Fibroblast of skin of scalp (primary cell): ENCODE data around the gene MNT.

Experiments used
- DNase-seq: peaks from one replicate; pipeline ENCODE4 v3.0.0-alpha.2; 2013

MNT gene

DNA sequence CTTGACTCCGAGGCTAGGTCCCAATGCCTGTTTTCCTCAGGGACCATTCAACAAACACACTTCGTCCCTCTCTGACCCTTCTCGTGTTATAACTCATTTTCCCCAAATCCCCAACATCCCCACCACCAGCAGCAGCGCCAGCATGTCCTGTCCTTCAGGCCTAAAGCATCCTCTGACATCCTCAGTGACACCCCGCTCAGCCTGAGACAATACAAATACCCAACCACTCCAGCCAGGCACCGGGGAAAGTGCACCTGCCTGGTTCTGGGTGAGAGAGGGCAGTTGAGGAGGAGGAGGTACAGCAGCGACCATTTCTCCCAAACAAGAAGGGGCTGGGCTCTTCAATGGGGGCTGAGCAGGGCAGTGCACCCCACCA, 4.7 kb downstream of the MNT start:
- no peak for DNase-seq

DNA sequence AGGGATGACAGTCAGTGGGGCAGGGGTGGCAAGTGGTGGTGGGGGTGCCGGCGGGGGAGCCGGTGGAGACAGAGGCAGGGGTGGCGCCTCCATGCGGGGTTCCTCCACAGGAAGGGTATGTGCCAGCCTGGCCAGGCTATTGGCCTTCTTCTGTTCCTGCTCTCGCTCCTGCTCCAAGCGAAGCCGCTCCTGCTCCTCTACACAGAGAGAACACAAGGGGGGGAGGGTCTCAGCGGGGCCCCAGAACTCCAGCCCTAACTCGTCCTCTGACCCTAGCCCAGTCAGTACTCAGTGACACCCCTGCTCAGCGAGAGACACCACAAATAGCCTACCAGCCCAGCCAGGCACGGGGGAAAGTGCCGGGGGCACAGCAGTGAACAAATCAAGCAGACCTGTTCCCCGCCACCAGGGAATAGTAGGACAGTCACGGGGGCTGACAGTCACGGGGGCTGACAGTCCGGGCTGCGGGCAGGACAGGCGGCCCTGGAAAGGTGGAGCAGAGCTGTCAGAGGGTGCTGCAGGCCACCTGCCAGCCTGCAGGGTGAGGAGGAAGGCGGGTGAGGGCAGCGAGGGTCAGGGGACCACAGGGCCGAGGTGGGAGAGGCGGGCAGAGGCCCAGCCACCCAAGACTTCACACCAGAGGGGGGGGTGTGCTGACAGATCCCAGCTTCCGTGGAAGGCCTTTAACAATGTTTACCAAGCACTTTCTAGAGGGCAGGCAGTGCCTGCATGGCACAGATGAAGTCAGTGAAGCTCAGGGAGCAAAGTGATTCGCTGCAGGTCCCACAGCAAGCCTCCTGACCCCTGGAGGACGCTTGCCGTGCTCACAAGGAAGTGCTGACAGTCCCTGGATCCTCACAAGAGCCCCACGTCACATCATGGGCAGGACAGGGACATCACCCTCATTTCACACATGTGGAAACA, 5.3 kb downstream of the MNT start:
- DNase-seq, result peak; percentile 38

DNA sequence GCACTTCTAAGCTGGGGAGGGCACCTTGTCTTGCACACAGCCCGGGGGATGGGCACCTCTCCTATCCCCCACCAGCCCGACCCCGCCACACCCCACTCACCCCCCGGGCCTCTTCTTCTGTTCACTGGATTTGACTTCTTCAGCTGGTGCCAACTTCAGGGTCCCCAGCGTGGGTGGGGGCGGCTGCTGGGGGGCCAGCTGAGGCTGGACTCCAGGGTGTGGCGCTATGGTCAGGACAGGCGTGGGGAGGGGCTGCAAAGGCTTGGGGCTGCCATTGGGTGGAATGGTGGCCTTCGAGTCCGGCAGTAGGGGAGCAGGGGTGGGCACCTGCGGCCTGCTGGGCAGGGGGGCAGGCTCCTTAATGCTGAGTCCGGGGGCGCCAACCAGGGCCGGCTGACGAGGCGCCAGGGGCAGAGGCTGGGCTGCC, 6.1 kb downstream of the MNT start:
- DNase-seq, result no peak

DNA sequence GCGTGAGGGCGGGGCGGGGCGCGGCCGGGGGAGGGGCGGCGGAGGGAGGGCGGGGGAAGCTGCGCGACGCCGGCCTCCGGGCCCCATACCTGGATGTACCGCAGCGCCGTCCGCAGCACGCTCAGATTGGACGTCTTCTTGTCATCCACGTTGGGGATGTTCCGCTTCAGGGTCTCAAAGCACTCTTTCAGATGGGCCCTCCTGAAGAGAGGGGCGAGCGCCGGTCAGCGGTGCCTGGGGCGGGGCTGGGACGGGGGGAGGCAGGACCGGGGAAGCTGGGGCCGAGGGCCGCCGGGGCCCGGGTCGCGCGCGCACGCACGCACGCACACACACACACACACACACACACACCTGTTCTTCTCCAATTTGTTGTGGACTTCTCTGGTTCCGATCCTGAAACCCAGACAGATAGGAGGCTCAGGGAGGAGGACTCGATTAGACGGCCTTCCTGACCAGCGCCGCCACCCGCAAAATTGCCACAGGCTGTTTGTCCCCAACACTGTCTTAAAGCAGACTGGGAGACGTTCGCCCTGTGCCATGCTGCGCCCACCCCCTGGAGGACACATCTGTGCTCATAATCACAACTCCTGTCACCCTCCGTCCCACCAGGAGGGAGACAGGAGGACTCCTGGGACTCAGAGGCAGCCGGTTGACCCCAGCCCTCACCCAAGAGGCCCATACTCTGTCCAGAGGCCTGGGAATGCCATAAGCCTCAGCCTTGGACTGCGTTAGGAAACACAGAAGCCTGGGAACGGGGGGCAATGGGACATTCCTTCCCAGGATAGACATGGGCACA, 6.7 kb downstream of the MNT start:
- no peak for DNase-seq

DNA sequence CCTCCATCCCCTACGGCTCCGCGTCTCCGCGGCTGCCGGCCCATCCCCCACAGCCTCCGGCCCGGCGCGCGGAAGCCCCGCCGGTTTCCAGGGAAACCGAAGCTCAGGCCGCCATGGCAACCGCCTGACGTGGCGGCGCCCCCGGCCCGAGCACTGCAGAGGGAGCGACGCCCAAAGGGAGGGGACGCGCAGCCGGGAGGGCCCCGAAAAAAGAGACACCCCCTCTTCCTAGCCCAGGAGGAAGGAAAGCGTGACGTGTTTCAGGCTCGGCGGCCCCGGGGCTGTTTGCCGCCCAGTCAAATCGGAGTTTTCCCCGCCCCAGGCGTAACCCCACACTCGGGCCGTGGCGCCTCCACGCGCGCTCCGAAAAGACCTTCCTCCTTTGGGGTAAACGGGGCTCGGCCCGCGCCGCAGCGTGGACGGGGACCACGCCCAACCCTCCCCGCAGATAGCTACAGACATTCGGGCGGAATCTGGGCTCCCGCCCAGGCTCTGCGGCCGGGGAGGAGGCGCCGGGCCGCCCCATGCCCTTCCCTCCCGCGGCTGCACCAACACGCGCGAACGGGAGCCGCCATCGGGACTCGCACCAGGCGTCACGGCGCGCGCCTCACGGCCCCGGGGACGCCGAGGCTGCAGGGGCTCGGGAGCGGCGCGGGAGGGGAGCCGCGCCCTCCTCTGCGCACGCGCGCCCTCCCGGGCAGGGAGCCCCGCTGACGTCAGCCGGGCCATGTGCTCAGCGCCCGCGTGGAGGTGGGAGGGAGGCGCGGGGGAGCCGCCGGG, 7.5 kb downstream of the MNT start:
- DNase-seq, result peak; percentile 92

DNA sequence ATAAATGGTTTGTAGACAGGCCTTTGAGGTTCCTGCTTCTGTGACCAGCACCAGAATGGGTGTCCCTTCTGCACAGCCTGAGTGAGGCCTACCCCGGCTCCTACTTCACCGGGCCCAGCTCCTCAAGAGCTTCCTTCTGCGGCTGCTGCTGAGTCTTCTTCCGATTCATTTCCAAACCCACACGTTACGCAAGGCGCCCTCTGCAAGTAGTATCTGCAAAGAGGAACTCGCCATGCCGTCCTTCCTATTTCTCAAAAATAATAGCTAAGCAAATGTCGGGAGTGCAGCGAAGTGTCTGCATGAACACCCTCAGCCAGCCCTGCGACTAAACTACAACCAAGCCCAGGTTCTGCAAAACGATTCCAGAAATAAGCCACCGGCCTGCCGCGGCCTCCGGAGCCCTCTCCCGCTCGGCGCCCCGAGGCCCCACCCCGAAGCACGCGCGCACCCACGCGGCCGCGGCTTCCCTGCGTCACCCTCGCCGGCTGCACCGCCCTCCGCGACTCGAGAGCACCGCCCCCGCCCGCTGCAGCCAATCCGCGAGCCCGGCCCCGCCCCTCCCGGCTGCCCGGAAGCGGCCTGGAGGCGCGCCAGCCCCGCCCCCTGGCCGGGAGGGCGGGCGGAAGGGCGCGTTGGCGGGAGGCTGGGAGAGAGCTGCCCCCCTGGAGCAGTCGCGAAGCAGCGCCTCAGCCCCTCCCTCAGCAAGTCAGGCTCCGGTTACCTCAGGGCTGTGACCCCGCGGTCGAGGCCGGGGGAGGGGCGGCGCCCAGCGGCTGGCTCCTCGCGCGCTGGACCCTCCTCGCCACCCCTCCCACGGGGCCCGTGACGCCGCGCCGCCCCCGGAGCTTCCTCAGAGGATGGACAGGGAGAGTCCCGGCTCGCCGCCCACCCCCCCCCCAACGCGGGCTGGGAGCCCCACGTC, 8.3 kb downstream of the MNT start:
- DNase-seq, result peak; percentile 97

DNA sequence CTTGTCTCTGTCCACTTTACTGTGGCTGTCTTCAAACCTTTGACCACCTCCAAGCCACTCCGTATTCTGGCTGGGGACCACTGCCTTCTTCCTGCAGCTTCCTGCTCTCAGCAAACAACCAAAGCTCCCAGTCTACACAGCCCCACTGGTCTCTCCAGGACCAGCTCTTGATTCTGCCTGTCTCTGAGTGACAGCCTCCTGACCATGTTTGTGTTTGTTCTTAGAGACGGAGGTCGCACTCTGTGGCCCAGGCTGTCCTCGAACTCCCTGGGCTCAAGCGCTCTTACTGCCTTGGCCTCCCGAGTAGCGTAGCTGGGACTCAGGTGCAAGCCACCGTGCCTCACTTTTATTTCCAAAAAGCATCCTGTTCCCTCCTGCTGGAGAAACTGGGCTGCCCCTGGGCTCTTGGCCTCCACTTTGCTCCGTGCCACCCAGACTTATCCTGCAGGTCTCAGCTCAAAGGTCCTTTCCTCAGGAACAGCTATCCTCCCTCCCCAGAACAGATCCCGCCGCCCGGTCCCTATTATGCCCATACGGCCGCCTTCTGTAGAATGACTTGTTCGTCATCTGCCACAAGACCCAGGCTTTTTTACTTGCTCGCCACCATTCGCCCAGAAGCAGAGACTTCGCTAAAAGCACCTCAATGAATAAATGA, 9.1 kb downstream of the MNT start:
- DNase-seq, result no peak

DNA sequence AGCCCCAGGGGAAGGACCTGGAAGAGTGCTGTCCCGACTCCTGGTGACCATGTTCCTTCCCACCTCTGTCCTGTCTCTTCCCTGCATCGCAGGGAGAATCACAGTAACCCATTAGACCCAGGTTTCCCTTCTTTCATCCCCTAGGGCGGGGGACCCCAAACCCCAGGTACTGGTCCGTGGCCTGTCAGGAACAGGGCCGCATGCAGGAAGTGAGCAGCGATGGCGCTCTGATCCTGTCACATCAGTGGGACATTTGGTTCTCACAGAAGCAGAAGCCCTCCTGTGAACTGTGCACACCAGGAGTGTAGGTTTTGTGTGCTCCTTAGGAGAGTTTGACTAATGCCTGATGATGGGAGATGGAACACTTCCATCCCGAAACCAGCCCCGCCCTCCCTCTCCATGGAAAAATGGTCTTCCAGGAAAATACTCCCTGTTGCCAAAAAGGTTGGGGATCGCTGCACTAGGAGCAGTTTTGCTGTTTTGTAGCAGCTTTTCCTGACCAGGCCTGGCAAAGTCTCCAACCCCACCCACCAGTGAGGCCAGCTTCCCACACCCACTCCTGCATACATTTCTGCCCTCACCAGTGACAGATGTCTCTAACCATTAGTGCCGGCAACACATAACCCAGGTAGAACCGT, 10.5 kb downstream of the MNT start:
- DNase-seq, result no peak

DNA sequence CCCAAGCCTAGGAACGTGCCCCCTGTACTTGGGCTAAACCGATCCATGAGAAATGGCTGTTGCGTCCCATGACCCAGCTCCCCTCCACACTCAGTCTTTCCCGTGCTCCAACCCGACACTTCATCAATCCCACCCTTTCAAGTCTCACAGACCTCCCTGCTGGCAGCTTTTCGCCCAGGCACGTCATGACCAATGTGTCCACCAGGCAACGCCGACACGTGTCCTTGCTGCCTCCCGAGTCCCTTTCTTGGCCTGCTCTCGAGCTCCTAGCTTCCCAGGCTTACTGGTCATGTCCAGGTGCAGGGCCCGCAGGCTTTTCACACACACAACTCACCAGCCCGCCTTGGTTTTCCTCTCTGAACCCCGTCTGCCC, 12.2 kb downstream of the MNT start:
- no peak for DNase-seq

DNA sequence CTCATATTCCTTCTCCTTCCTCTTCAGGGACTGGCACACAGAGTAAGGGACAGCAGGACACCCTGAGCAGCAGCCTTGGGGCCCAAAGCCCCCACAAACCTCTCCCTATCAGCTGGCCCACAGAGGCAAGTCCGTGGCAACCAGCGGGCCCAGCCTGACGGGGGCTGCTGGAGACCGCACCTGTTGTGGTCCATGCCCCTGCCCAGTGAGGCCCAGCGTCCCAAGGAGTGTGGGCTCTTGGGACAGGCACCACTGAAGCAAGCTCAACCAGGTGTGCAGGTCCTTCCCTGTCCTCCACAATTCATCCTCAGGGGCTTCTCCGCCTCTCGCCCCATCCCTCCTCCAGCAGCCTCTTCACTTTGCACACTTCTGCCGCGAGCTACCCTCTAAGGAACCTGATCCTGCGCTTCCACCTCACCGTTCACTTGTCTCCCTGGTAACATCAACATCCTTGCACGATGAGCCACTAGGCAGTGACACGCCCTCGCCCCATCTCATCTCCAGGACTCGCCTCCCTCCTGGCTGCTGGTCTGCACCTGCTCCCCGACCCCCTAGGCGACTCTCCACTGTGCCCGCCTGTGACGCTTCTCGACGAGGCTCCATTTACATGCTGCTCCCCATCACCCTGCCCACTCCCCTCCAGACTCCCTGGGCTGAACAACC, 12.7 kb downstream of the MNT start:
- no peak for DNase-seq

DNA sequence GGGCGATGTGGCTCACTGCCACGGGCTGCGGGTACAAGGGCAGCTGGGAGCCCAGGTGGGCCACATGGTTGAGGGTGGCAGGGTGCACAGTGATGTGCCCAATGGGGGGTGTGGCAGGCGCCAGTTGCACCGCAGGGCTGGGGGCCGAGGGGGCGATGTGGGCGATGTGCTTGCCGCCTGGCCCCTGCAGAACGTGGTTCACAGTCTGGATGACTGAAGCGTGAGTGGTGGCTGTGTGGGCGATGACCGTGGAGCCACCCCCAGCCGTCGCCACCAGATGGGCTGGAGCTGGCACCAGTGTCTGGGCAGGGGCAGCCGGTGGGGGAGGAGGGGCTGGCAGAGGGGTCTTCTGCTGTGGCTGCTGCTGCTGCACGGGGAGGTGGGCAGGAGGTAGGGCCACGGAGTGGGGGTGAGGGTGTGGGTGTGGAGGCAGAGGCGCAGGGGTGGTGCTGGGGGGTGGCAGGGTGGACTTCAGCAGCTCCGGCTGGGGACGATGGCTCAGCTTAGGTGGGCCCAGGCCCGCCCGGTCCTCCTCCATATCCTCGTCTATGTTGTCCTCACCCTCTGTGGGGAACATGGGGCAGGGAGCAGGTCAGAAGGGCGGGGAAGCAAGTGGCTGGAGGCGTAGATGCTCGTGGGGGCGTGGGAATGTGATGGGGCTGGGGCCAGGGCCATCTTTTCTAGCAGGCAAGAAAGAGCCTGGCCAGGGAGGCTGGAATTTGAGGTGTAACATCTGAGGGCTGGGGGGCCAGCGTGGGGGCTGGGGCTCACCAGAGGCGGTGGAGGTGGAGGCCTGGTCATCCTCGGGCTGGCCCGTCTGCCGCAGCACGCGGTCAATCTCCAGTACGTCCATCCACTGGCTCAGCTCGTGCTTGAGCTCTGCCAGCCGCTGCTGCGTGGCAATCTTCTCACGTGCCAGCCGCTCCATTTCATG, 13.5 kb downstream of the MNT start:
- no peak for DNase-seq

DNA sequence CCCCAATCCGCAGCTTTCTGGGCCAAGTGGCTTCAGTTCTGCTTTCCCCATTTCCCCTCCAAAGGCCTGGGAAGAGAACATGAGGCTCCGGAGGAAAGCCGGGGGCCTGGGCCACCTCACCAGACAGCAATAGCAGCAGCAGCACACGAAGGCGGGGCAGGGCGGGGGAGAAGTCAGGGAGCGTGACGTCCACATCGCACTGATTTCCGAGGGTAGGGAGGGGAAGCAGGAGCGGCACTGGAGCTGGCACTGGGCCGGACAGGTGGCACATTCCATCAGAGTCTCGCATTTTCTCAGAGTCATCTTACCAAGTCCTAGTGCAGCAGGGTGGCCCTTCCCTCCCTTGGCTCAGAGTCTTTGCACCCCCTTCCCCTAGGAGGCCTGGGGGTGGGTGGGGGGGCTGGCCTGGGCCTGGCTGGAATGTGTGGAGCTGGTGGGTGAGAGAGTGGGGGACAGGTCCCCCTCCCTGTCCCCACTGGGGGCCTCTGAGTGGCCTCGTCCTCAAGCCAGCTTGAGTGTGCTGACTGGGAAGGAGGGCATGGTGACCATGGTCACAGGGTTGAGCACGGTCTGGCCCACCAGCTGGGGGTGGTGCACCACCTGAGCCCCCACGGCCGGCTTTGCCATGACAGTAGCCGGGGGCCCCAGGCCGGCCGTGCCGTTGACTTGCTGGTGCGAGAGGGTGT, 14.3 kb downstream of the MNT start:
- DNase-seq, result no peak

DNA sequence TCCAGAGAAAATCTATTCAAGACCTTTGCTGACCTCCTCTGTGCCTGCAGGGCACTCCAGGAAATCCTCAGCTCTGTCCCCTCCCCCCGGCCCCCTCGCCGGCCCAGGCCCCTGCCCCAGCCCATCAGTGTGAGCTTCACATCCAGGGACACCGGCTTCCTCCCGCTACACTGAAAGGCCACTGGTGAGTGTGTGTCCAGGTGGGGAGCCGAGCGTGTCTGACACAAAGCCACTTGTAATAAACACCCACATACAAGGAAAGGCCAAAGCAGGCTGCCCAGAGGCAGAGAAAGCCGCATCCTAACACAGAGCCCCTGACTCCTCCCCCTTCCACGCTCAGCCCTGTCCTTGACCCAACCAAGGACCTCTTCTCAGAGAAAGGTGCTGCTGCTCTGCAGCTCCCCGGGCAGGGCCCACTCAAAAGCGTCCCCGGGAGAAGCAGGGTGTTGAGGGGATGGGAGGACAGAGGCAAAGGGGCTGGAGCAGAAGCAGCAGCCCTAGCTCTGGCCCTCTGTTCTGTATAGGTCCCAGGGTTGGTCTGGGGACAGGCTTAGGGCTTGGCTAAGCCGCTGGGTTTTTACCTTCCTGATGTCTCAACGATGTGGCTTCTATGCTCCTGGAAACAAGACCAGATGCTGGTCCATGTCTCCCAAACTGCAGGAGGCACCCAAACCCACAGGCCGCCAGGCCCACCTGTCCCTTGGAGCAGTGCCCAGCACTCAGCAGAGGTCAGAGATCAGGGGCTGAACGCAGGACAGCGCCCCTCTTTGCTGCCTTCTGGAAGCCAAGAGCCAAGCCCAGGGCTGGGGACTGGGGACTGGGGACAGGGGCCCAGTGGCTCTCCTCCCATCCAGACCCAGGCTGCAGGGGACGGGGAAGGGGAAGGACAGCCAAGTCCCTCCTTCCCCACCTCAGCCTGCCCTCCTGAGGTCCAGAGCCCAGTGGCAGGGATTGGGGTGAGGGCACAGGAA, 15.3 kb downstream of the MNT start:
- no peak for DNase-seq

DNA sequence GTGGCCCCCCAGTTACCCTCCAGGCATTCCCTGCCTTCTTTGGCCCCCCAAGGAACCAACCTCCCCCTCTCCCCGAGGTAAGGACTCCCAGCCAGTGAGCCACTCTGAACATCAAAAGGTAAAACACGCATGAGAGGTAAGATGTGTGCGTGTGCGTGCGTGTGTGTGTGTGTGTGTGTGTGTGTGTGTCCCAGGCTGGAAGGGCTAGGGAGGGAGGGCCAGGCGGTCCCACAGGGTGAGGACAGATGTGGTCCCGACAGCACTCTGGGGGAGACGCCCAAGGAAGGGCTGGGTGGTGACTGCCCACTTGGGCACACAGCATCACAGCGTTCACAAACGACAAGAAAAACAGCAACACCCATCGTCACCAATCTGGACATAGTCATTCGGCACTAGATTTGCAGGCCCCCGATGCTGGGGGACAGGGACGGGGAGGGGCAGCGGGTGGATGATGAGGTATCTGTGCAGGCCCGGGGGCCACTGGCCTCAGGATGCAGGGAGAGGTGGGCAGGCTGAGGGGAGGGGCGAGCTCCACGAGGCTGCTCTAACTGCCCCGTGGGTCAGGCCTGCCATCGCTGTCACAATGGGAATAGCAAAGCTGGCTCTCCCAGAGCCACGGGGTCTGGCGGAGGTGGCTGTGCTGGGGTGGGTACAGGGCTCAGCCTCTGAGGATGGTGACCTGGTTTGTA, 16.3 kb downstream of the MNT start:
- no peak for DNase-seq

DNA sequence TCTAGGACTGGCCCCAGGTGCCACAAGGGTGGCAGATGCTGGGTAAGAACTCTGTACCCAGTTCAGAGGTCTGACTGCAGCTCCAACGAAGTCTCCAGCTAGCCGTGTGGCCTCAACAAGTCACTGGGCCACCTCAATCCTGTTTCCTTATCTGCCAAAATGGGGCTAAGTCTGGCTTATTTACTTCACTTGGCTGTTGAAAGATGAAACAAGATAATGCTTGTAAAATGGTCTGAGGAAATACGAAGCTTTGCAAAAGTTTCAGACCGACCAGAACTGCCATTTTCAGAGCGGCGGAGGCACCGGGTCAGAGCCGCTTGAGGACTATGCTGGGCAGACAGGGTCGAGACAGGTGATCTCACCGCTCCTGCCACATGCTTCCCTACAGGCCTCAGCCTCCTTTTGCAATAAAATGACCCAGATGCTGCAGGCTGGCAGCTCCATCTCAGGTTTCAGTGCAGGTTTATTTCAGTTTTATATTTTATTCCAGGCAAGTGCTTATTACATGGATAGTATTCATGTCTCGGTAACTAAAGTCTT, 17.2 kb downstream of the MNT start:
- DNase-seq, result no peak

DNA sequence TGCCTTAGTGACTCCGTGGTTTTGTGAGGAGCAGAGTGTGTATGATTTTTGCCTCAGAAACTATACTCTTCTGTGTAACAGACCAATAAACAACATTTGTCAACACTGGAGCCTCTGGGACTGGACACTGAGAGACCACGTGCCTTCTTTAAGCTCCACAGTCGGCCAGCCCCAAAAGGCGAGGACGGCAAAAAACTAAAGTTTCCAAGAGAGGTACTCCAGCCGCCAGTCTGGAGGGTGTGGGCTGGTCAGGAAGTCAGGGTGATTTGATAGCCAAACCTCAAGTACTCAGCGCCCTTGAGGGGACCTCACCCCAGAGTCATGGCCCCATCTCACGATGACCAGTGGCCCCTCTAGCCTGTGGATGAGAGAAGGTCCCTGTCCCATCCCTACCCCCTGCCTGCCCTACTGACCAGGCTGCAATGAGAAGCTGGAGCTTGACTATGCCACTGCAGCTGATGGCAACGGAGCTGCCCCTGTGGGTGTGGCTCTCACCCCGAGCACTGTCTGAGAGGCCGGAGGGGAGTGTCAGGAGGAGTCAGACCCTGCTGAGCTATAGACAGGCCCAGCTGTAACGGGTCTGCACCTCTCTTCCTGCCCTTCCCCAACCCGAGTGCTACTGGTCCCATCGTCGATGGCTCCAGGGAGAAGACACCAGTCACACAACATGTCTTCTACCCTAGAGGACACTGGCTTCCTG, 19.8 kb downstream of the MNT start:
- no peak for DNase-seq
